ENCODE measurements around the gene CEP131.
"Not testable (repeated sequence)": the region's sequence is repeated elsewhere in the genome, so short reads cannot be mapped to it uniquely, and the experiment has no call there.

Gene CEP131

GRCh38 chr17:81228420-81228819 lies 5.7 kb upstream of the CEP131 start:
- no peaks in the 10 kb centered on the region for H3K36me3 ChIP-seq (ENCODE audit: low read length)

GRCh38 chr17:81227630-81228029 lies 4.9 kb upstream of the CEP131 start:
- H3K9me2 ChIP-seq (replicated peaks; ENCODE audit: insufficient read depth, low read length); H3K4me2 ChIP-seq (ENCODE audit: low read depth, low read length, poor library complexity, severe bottlenecking); H3K27ac ChIP-seq (ENCODE audit: low read depth, low read length); H3K4me3 ChIP-seq (ENCODE audit: insufficient read depth, low read length, poor library complexity, severe bottlenecking); H3K9ac ChIP-seq (ENCODE audit: low read length); H3F3A ChIP-seq (ENCODE audit: insufficient read depth); H3K36me3 ChIP-seq (ENCODE audit: low read length); H3K9me3 ChIP-seq (ENCODE audit: insufficient read depth, low read length); H2AFZ ChIP-seq (ENCODE audit: low read depth, low read length, severe bottlenecking); H3K27me3 ChIP-seq (ENCODE audit: low read length); H3K79me2 ChIP-seq (ENCODE audit: insufficient read depth, low read length); H4K20me1 ChIP-seq (ENCODE audit: low read depth, low read length): not testable (repeated sequence)

More at GRCh38 chr17:81228420-81228819, 5.7 kb upstream of the CEP131 start:
- TF ChIP-seq EZH2phosphoT487 (conservative IDR thresholded peaks at IDR 0.05; ENCODE audit: low read length) = no peak
- no peak for TF ChIP-seq CTCF (IDR thresholded peaks at IDR 0.05; ENCODE audit: insufficient read depth, low read length, poor library complexity, severe bottlenecking)
- no peak overlapping the region for H2AFZ ChIP-seq (ENCODE audit: low read depth, low read length, severe bottlenecking)
- H3K79me2 ChIP-seq (ENCODE audit: insufficient read depth, low read length) = no peaks in the 10 kb centered on the region
- no peak overlapping the region for H3K27ac ChIP-seq (ENCODE audit: low read depth, low read length)
- H3F3A ChIP-seq (ENCODE audit: insufficient read depth) = 0 out of 2 replicates have a peak, but pooled peaks cover 3% of the 10 kb centered on the region
- no peaks in the 10 kb centered on the region for H3K9me2 ChIP-seq (replicated peaks; ENCODE audit: insufficient read depth, low read length)
- H4K20me1 ChIP-seq (ENCODE audit: low read depth, low read length) = no peaks in the 10 kb centered on the region
- H3K4me3 ChIP-seq (ENCODE audit: insufficient read depth, low read length, poor library complexity, severe bottlenecking) = no peak overlapping the region
- no peaks in the 10 kb centered on the region for H3K9me3 ChIP-seq (ENCODE audit: insufficient read depth, low read length)
- H3K4me2 ChIP-seq (ENCODE audit: low read depth, low read length, poor library complexity, severe bottlenecking) = no peak overlapping the region
- no peaks in the 10 kb centered on the region for H3K27me3 ChIP-seq (ENCODE audit: low read length)
- no peak overlapping the region for H3K9ac ChIP-seq (ENCODE audit: low read length)

GRCh38 chr17:81223762-81224130 lies 981 bp upstream of the CEP131 start:
- H3F3A ChIP-seq (ENCODE audit: insufficient read depth) = 0 out of 2 replicates have a peak, but pooled peaks cover 3% of the 10 kb centered on the region
- H3K27me3 ChIP-seq (ENCODE audit: low read length) = no peaks in the 10 kb centered on the region
- H4K20me1 ChIP-seq (ENCODE audit: low read depth, low read length) = no peaks in the 10 kb centered on the region
- H3K36me3 ChIP-seq (ENCODE audit: low read length) = no peaks in the 10 kb centered on the region
- peak overlapping the region; percentile 35; the same call in 1 of the 2 replicates for H3K9ac ChIP-seq (ENCODE audit: low read length)
- peak overlapping the region; percentile 1 for H3K4me3 ChIP-seq (ENCODE audit: insufficient read depth, low read length, poor library complexity, severe bottlenecking)
- H3K27ac ChIP-seq (ENCODE audit: low read depth, low read length) = no peak overlapping the region
- peak overlapping the region; percentile 48 for H3K4me2 ChIP-seq (ENCODE audit: low read depth, low read length, poor library complexity, severe bottlenecking)
- peak overlapping the region; percentile 98 for H2AFZ ChIP-seq (ENCODE audit: low read depth, low read length, severe bottlenecking)
- no peaks in the 10 kb centered on the region for H3K9me2 ChIP-seq (replicated peaks; ENCODE audit: insufficient read depth, low read length)
- H3K9me3 ChIP-seq (ENCODE audit: insufficient read depth, low read length) = no peaks in the 10 kb centered on the region
- TF ChIP-seq EZH2phosphoT487 (conservative IDR thresholded peaks at IDR 0.05; ENCODE audit: low read length) = no peak
- no peak for TF ChIP-seq CTCF (IDR thresholded peaks at IDR 0.05; ENCODE audit: insufficient read depth, low read length, poor library complexity, severe bottlenecking)
- peaks cover 3% of the 10 kb centered on the region; the same call in 1 of the 2 replicates for H3K79me2 ChIP-seq (ENCODE audit: insufficient read depth, low read length)

- H3F3A ChIP-seq (ENCODE audit: insufficient read depth) = 0 out of 2 replicates have a peak, but pooled peaks cover 3% of the 10 kb centered on the region
- H3K79me2 ChIP-seq (ENCODE audit: insufficient read depth, low read length) = peaks cover 3% of the 10 kb centered on the region; the same call in 1 of the 2 replicates
- no peak overlapping the region for H3K27ac ChIP-seq (ENCODE audit: low read depth, low read length)
- H3K4me3 ChIP-seq (ENCODE audit: insufficient read depth, low read length, poor library complexity, severe bottlenecking) = peak overlapping the region; percentile 81
- H2AFZ ChIP-seq (ENCODE audit: low read depth, low read length, severe bottlenecking) = peak overlapping the region; percentile 93
- no peaks in the 10 kb centered on the region for H4K20me1 ChIP-seq (ENCODE audit: low read depth, low read length)
- peak overlapping the region; percentile 65 for H3K4me2 ChIP-seq (ENCODE audit: low read depth, low read length, poor library complexity, severe bottlenecking)
- no peaks in the 10 kb centered on the region for H3K27me3 ChIP-seq (ENCODE audit: low read length)
- H3K9me2 ChIP-seq (replicated peaks; ENCODE audit: insufficient read depth, low read length) = no peaks in the 10 kb centered on the region
- H3K36me3 ChIP-seq (ENCODE audit: low read length) = no peaks in the 10 kb centered on the region
- no peaks in the 10 kb centered on the region for H3K9me3 ChIP-seq (ENCODE audit: insufficient read depth, low read length)
- H3K9ac ChIP-seq (ENCODE audit: low read length) = peak overlapping the region; percentile 82
- TF ChIP-seq EZH2phosphoT487 (conservative IDR thresholded peaks at IDR 0.05; ENCODE audit: low read length) = no peak
- TF ChIP-seq CTCF (IDR thresholded peaks at IDR 0.05; ENCODE audit: insufficient read depth, low read length, poor library complexity, severe bottlenecking) = no peak
Observed at GRCh38 chr17:81222620-81222905, 202 bp downstream of the CEP131 start.

Data from SU-DHL-6 (cell line).